Ishikawa (cell line): ENCODE results near the gene ANKRD33.

Source experiments
- CEBPB ChIP-seq: IDR thresholded peaks from 2 replicates; pipeline ENCODE4 v1.6.1; 2012
- CREB1 ChIP-seq: IDR thresholded peaks from 2 replicates; pipeline ENCODE4 v1.6.1; 2012; ENCODE audit warnings: low read depth
- EGR1 ChIP-seq: IDR thresholded peaks from 2 replicates; pipeline ENCODE4 v1.6.1; 2012
- EP300 ChIP-seq: IDR thresholded peaks from 2 replicates; pipeline ENCODE4 v1.6.1; 2012; ENCODE audit warnings: borderline replicate concordance
- FOXM1 ChIP-seq: IDR thresholded peaks from 2 replicates; pipeline ENCODE4 v1.6.1; 2012; ENCODE audit warnings: low read depth, borderline replicate concordance
- MAX ChIP-seq: IDR thresholded peaks from 2 replicates; pipeline ENCODE4 v1.6.1; 2012
- NFIC ChIP-seq: IDR thresholded peaks from 2 replicates; pipeline ENCODE4 v1.6.1; 2012
- RAD21 ChIP-seq: IDR thresholded peaks from 2 replicates; pipeline ENCODE4 v1.6.1; 2012; ENCODE audit warnings: low read depth
- REST ChIP-seq: IDR thresholded peaks from 2 replicates; pipeline ENCODE4 v1.6.1; 2012; ENCODE audit warnings: low read depth, mild to moderate bottlenecking
- TAF1 ChIP-seq: IDR thresholded peaks from 2 replicates; pipeline ENCODE4 v1.6.1; 2012; ENCODE audit warnings: low read depth, mild to moderate bottlenecking
- TCF12 ChIP-seq: IDR thresholded peaks from 2 replicates; pipeline ENCODE4 v1.6.1; 2012; ENCODE audit warnings: low read depth
- TEAD4 ChIP-seq: IDR thresholded peaks from 2 replicates; pipeline ENCODE4 v1.6.1; 2012
- USF1 ChIP-seq: IDR thresholded peaks from 2 replicates; pipeline ENCODE4 v1.6.1; 2012
- YY1 ChIP-seq: IDR thresholded peaks from 2 replicates; pipeline ENCODE4 v1.6.1; 2012; ENCODE audit warnings: low read depth
- ZBTB7A ChIP-seq: IDR thresholded peaks from 2 replicates; pipeline ENCODE4 v1.6.1; 2012; ENCODE audit warnings: low read depth

Gene ANKRD33

GRCh38 chr12:51901121-51901817 lies 13.4 kb downstream of the ANKRD33 start:
- TF ChIP-seq ZBTB7A (no peak), EGR1 (no peak), TEAD4 (no peak), TCF12 (no peak), MAX (no peak), REST (no peak), EP300 (no peak), TAF1 (no peak), CEBPB (no peak)

GRCh38 chr12:51901881-51902280 lies 14.0 kb downstream of the ANKRD33 start:
- TF ChIP-seq MAX (no peak), EP300 (no peak)

GRCh38 chr12:51904951-51905470 lies 17.1 kb downstream of the ANKRD33 start:
- TF ChIP-seq MAX, result no peak
- no peak for TF ChIP-seq EP300
- TF ChIP-seq USF1, result no peak
- no peak for TF ChIP-seq EGR1
- TF ChIP-seq ZBTB7A, result no peak
- TF ChIP-seq TCF12, result no peak
- TF ChIP-seq CREB1, result no peak
- no peak for TF ChIP-seq CEBPB
- TF ChIP-seq FOXM1, result no peak
- TF ChIP-seq RAD21, result no peak
- no peak for TF ChIP-seq NFIC
- TF ChIP-seq TEAD4, result no peak
- TF ChIP-seq REST, result no peak
- TF ChIP-seq YY1, result no peak
- no peak for TF ChIP-seq TAF1

- TF ChIP-seq RAD21, result no peak
- TF ChIP-seq EP300, result no peak
- TF ChIP-seq TCF12, result no peak
- TF ChIP-seq YY1, result no peak
Measured at GRCh38 chr12:51905471-51906429, 17.8 kb downstream of the ANKRD33 start.

GRCh38 chr12:51906430-51907082 lies 18.7 kb downstream of the ANKRD33 start:
- TF ChIP-seq TCF12 (no peak), CEBPB (no peak), USF1 (no peak), EGR1 (no peak), FOXM1 (no peak), RAD21 (no peak)
